Measurements from ENCODE around the gene RSPRY1. TPM values are rescaled to one million over a fixed set of nuclear protein-coding genes. Genes with fewer than 3 reads are reported as not detected.
A peak's percentile ranks its signal among the peaks of the same experiment; 100 is the strongest.

The RSPRY1 gene
- total RNA-seq, 1 donor from 2014 or later: 44.0 TPM

DNA sequence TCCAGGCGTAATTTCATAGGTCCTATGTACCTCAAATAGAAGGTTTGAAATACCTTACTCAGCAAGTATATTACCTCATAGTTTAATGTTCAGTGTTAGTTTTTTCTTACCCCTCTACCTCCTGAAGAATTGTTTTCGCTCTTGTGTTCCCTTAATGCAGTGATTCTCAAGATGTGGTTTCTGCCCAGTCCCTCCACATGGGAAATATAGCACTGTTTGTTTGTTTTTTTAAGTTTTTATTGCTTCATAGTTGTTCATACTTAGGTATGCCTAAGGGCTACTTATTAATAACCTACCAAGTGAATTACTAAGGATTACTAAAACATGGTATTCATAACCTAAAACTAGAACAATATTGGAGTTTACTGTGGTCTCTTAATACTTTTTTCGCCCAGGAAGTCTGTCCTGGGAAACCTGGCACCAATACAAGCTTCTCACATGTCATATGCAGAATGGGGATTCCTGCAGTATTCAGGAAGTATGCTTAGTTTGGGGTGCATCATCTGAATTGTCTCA lies 5.0 kb downstream of the RSPRY1 start:
- H3K27me3 Mint-ChIP-seq (ENCODE audit: low read depth): no peaks in the 10 kb centered on the region
- H3K36me3 Mint-ChIP-seq: no peaks in the 10 kb centered on the region
- no peak for DNase-seq (ENCODE audit: low spot score in 2 of 2, unreplicated experiment in 2 of 2)
- no peak overlapping the region for H3K4me3 Mint-ChIP-seq
- no peaks in the 10 kb centered on the region for H3K9me3 Mint-ChIP-seq
- H3K4me1 Mint-ChIP-seq: peaks cover 34% of the 10 kb centered on the region
- peak overlapping the region; percentile 45 for H3K27ac Mint-ChIP-seq
- TF ChIP-seq, protein P1, sequence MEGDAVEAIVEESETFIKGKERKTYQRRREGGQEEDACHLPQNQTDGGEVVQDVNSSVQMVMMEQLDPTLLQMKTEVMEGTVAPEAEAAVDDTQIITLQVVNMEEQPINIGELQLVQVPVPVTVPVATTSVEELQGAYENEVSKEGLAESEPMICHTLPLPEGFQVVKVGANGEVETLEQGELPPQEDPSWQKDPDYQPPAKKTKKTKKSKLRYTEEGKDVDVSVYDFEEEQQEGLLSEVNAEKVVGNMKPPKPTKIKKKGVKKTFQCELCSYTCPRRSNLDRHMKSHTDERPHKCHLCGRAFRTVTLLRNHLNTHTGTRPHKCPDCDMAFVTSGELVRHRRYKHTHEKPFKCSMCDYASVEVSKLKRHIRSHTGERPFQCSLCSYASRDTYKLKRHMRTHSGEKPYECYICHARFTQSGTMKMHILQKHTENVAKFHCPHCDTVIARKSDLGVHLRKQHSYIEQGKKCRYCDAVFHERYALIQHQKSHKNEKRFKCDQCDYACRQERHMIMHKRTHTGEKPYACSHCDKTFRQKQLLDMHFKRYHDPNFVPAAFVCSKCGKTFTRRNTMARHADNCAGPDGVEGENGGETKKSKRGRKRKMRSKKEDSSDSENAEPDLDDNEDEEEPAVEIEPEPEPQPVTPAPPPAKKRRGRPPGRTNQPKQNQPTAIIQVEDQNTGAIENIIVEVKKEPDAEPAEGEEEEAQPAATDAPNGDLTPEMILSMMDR (IDR thresholded peaks at IDR 0.05; ENCODE audit: unreplicated experiment): no peak

DNA sequence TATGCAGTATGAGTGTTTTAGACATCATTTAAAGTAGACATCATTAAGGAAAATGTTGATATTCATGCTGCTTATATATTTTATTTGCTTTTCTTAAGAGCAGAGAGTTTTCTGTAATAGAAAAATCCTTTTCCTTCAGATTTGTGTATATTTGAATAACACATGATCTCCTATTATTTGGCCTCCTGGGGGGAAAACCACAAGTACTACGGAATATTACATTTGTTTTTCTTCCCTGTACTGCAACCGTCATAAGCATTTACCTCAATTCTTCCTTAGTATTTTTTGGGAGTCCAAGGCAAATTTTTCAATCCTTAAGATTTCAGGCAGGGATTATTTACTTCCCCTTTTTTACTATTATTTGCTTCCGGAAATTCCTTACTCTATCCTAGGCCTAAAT lies 6.0 kb downstream of the RSPRY1 start:
- TF ChIP-seq, protein P1 (IDR thresholded peaks at IDR 0.05; ENCODE audit: unreplicated experiment): no peak
- no peak overlapping the region for H3K27ac Mint-ChIP-seq
- no peaks in the 10 kb centered on the region for H3K36me3 Mint-ChIP-seq
- no peaks in the 10 kb centered on the region for H3K27me3 Mint-ChIP-seq (ENCODE audit: low read depth)
- peaks cover 44% of the 10 kb centered on the region for H3K4me1 Mint-ChIP-seq
- no peak for DNase-seq (ENCODE audit: low spot score in 2 of 2, unreplicated experiment in 2 of 2)
- no peaks in the 10 kb centered on the region for H3K9me3 Mint-ChIP-seq
- no peak overlapping the region for H3K4me3 Mint-ChIP-seq

DNA sequence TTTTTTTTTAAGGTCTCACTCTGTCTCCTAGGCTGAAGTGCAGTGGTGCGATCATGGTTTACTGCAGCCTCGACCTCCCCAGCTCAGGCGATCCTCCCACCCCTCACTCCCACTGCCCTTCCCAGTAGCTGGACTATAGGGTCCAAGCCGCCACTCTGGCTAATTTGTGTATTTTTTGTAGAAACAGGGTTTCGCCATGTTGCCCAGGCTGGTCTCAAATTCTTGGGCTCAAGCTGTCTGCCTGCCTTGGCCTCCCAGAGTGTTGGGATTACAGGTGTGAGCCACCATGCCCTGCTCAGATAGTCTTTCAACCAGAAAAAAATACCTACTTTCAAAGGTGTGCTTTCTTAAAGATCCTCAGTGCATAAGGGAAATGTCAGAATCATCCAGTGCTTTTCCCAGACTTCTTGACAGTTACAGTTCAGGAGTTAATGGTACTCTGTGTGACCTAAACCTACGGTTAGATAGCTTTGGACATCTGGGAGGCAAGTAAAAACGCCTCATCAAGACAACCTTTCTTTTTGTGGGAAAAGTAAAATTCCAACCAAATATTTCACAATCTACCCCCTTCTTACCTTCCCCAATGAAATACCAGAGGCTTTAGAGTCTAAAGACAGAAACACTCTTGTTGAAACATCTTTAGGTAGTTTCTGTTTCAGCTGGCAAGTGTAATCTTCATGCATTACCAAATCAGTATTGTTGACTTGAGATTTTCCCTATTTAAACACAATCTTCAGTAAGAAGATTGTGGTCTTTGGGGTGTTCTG lies 6.8 kb downstream of the RSPRY1 start:
- DNase-seq (ENCODE audit: low spot score in 2 of 2, unreplicated experiment in 2 of 2): no peak
- no peaks in the 10 kb centered on the region for H3K9me3 Mint-ChIP-seq
- no peaks in the 10 kb centered on the region for H3K27me3 Mint-ChIP-seq (ENCODE audit: low read depth)
- TF ChIP-seq, protein P1 (IDR thresholded peaks at IDR 0.05; ENCODE audit: unreplicated experiment): no peak
- H3K27ac Mint-ChIP-seq: no peak overlapping the region
- peaks cover 37% of the 10 kb centered on the region for H3K4me1 Mint-ChIP-seq
- no peaks in the 10 kb centered on the region for H3K36me3 Mint-ChIP-seq
- H3K4me3 Mint-ChIP-seq: no peak overlapping the region

DNA sequence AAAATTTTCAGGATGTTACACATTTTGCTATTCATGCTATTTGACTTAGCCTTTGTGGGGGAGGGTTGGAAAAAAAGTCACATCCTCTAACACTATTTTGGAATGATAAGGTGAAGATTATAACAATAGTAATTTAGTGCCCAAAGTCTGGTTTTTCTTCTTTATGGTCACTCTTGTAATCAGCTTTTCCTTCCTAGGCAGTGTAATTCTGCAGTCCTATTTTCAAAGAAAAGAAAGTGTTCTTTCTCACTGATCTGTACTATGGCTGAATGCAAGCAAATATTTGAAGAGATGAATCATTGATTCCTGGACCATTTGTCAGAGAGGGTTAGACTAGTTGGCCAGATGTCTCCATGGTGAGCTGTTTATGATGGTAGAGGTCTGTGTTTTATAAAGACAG lies 8.4 kb downstream of the RSPRY1 start:
- Mint-ChIP-seq H3K4me1 (peaks cover 28% of the 10 kb centered on the region), H3K27ac (peak overlapping the region; percentile 27), H3K36me3 (no peaks in the 10 kb centered on the region), H3K27me3 (ENCODE audit: low read depth) (no peaks in the 10 kb centered on the region), H3K4me3 (no peak overlapping the region), H3K9me3 (no peaks in the 10 kb centered on the region)
- TF ChIP-seq, protein P1 (IDR thresholded peaks at IDR 0.05; ENCODE audit: unreplicated experiment): no peak
- DNase-seq (ENCODE audit: low spot score in 2 of 2, unreplicated experiment in 2 of 2): no peak

DNA sequence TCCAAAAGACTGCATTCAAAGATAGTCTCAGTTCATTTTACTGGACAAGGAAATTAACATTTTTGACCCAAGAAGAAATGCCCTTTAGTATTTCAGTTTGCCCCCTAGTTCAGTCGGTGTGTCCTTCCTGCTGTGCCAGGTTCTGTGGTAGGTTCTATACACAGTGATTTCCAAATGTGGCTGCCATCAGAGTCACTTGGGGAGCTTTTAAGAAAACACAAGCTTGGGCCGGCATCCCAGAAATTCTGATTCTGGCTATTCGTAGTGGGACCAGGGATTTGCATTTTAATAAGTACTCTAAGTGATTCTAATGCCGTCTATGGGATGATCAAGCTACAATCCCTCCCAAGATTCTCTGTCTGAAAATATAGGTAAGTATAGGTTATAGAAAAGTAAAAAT lies 10.2 kb downstream of the RSPRY1 start:
- H3K4me3 Mint-ChIP-seq: no peak overlapping the region
- no peak for DNase-seq (ENCODE audit: low spot score in 2 of 2, unreplicated experiment in 2 of 2)
- H3K9me3 Mint-ChIP-seq: no peaks in the 10 kb centered on the region
- H3K4me1 Mint-ChIP-seq: peaks cover 21% of the 10 kb centered on the region
- TF ChIP-seq, protein P1 (IDR thresholded peaks at IDR 0.05; ENCODE audit: unreplicated experiment): no peak
- H3K27ac Mint-ChIP-seq: peak overlapping the region; percentile 43
- H3K36me3 Mint-ChIP-seq: no peaks in the 10 kb centered on the region
- H3K27me3 Mint-ChIP-seq (ENCODE audit: low read depth): no peaks in the 10 kb centered on the region
